Thyroid gland (tissue), 4 donors: ENCODE results near the gene POLR2L.

Experiments used
- POLR2A ChIP-seq, 2 donors: fragments of 450-650 bp; IDR thresholded peaks; one replicate each; pipeline ENCODE4 v1.6.1; 2017; ENCODE audit warnings: antibody characterized with exemption in 2 of 2, mild to moderate bottlenecking in 2 of 2, moderate library complexity in 1 of 2
- TF ChIP-seq, protein P1 (sequence below), 6 experiments: fragments of 200-600 bp in 3 of 6; fragments of 450-650 bp in 3 of 6; sonication (generic) in 3 of 6; IDR thresholded peaks; one replicate each; pipeline ENCODE4 v1.5.1; 2016 to 2019; ENCODE audit warnings: antibody characterized with exemption in 6 of 6, mild to moderate bottlenecking in 2 of 6, inconsistent platforms in 1 of 6, moderate library complexity in 1 of 6

DNA sequence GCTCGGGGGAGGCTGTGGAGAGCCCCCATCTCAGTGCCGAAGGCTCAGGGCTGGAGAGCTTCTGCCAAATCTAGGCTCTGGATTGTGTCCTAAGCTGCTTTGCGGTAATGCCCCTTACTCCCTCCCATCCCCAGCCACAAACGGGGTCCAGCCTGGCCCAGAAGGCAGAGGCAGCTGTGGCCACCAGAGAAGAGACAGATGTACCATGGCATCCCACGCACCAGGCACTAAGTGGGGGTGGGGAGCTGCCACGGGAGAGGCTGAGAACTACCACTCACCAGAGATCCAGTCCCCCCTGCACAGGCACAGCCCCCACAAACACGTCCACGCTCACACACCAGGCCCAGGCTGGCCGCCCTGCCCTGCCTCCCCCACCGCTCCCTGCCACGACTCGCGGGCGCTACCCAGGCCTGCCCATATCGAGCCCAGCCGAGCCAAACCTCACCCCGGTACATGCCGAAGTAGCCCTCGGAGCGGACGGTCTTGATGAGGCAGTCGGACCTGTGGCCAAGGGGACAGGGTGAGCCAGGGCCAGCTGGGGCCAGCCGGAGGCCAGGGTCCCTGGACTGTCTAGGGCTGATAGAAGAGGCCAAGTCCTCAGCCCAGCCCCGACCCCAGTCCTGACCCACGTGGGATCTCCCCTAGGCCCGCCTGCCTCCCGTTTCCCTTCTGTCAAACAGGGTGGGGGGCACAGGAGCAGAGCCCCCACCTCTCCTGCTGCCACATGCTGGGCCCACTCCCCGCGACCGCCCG is 48.1 kb downstream of the POLR2L start:
- TF ChIP-seq, protein P1, sequence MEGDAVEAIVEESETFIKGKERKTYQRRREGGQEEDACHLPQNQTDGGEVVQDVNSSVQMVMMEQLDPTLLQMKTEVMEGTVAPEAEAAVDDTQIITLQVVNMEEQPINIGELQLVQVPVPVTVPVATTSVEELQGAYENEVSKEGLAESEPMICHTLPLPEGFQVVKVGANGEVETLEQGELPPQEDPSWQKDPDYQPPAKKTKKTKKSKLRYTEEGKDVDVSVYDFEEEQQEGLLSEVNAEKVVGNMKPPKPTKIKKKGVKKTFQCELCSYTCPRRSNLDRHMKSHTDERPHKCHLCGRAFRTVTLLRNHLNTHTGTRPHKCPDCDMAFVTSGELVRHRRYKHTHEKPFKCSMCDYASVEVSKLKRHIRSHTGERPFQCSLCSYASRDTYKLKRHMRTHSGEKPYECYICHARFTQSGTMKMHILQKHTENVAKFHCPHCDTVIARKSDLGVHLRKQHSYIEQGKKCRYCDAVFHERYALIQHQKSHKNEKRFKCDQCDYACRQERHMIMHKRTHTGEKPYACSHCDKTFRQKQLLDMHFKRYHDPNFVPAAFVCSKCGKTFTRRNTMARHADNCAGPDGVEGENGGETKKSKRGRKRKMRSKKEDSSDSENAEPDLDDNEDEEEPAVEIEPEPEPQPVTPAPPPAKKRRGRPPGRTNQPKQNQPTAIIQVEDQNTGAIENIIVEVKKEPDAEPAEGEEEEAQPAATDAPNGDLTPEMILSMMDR (IDR thresholded peaks at IDR 0.05), result no peak
- no peak for TF ChIP-seq POLR2A (IDR thresholded peaks at IDR 0.05)
